H1 (cell line): ENCODE data around the gene SSU72. TPM values are rescaled to one million over a fixed set of nuclear protein-coding genes. Genes with fewer than 3 reads are reported as not detected.
"Not testable (repeated sequence)": the region's sequence is repeated elsewhere in the genome, so short reads cannot be mapped to it uniquely, and the experiment has no call there.

Experiments used
- CTCF ChIA-PET: fragments of 300-600 bp; sonication (Branson Sonifier 250); formaldehyde crosslinking; loops from one replicate; lab custom pipeline; 2021; ENCODE audit not compliant: partially characterized antibody; lab: Charles Lee
- POLR2A ChIA-PET: fragments of 300-600 bp; sonication (Branson Sonifier 250); formaldehyde crosslinking; loops from one replicate; lab custom pipeline; 2021; ENCODE audit warnings: inconsistent platforms; ENCODE audit not compliant: partially characterized antibody; lab: Charles Lee
- DNase-seq, 2 experiments: peaks; one replicate each; pipeline versions ENCODE4 v3.0.0 to v3.0.0-alpha.2; 2010 to 2022; ENCODE audit warnings: low spot score in 2 of 2, low read depth in 1 of 2, mixed read lengths in 1 of 2
- FAIRE-seq: peaks from 2 replicates; lab custom pipeline; 2011; peaks lifted over from hg19 to GRCh38; lab: Jason Lieb, UNC
- H2AFZ ChIP-seq: 2 replicates; pipeline ENCODE4 v1.8.1; 2012; ENCODE audit warnings: low read length, inconsistent platforms
- H2AK5ac ChIP-seq: 2 replicates; pipeline ENCODE4 v1.6.1; 2013; ENCODE audit warnings: low read depth, low read length
- H2BK120ac ChIP-seq: replicated peaks from 2 replicates; pipeline ENCODE3; 2013; ENCODE audit warnings: low read depth, low read length, inconsistent platforms
- H2BK12ac ChIP-seq: 2 replicates; pipeline ENCODE4 v1.6.1; 2013; ENCODE audit warnings: low read depth, low read length
- H2BK15ac ChIP-seq: 2 replicates; pipeline ENCODE4 v1.6.1; 2013; ENCODE audit warnings: low read length
- H2BK20ac ChIP-seq: 2 replicates; pipeline ENCODE4 v1.6.1; 2013; ENCODE audit warnings: low read length
- H2BK5ac ChIP-seq: 2 replicates; pipeline ENCODE4 v1.6.1; 2013; ENCODE audit warnings: low read depth, low read length
- H3K14ac ChIP-seq: 2 replicates; pipeline ENCODE4 v1.6.1; 2013; ENCODE audit warnings: inconsistent platforms; ENCODE audit not compliant: insufficient read length
- H3K18ac ChIP-seq: 2 replicates; pipeline ENCODE4 v1.6.1; 2013; ENCODE audit warnings: low read length; ENCODE audit errors: extremely low read depth
- H3K23ac ChIP-seq: 2 replicates; pipeline ENCODE4 v1.6.1; 2013; ENCODE audit warnings: inconsistent platforms; ENCODE audit not compliant: insufficient read length
- H3K23me2 ChIP-seq: 2 replicates; pipeline ENCODE4 v1.6.1; 2013; ENCODE audit warnings: low read depth, low read length
- H3K27ac ChIP-seq: 2 replicates; pipeline ENCODE4 v1.6.1; 2011; ENCODE audit warnings: low read depth, low read length, inconsistent platforms
- H3K27me3 ChIP-seq, 4 experiments: replicated peaks in 1 of 4; 1 replicate in 1 of 4; 2 replicates in 3 of 4; pipeline versions ENCODE4 v1.6.1 to v1.8.1; 2011 to 2013; ENCODE audit warnings: low read length in 3 of 4, mild to moderate bottlenecking in 3 of 4, inconsistent platforms in 2 of 4, mixed read lengths in 2 of 4, moderate library complexity in 1 of 4; ENCODE audit not compliant: control insufficient read depth in 3 of 4, insufficient read depth in 3 of 4; ENCODE audit errors: extremely low read depth in 1 of 4
- H3K36me3 ChIP-seq, 4 experiments: 2 replicates each; pipeline versions ENCODE4 v1.6.1 to v1.8.1; 2011 to 2013; ENCODE audit warnings: mild to moderate bottlenecking in 4 of 4, low read length in 3 of 4, moderate library complexity in 2 of 4, control low read depth in 1 of 4, inconsistent platforms in 1 of 4; ENCODE audit not compliant: insufficient read depth in 4 of 4, control insufficient read depth in 2 of 4
- H3K4ac ChIP-seq: replicated peaks from 2 replicates; pipeline ENCODE3; 2013; ENCODE audit warnings: low read length, low read depth, mixed read lengths, inconsistent platforms; ENCODE audit not compliant: insufficient read length
- H3K4me1 ChIP-seq, 4 experiments: replicated peaks in 1 of 4; 1 replicate in 1 of 4; 2 replicates in 3 of 4; pipeline versions ENCODE4 v1.6.1 to v1.8.1; 2011 to 2013; ENCODE audit warnings: low read length in 3 of 4, inconsistent platforms in 2 of 4, mixed read lengths in 1 of 4; ENCODE audit not compliant: insufficient read depth in 4 of 4, control insufficient read depth in 3 of 4
- H3K4me2 ChIP-seq, 2 experiments: 2 replicates each; pipeline versions ENCODE4 v1.6.1 to v1.8.1; 2011 to 2013; ENCODE audit warnings: low read depth in 2 of 2, low read length in 2 of 2, control low read depth in 1 of 2, inconsistent platforms in 1 of 2, mild to moderate bottlenecking in 1 of 2; ENCODE audit not compliant: insufficient read depth in 1 of 2
- H3K4me3 ChIP-seq, 4 experiments: fragments of 200-600, 300-600 bp in 1 of 4; sonication (generic), shearing (Covaris generic), sonication (Bioruptor Twin) in 1 of 4; 2 replicates each; pipeline versions ENCODE4 v1.5.1 to v1.8.1; 2011 to 2016; ENCODE audit warnings: low read length in 4 of 4, low read depth in 3 of 4, control low read depth in 2 of 4, inconsistent platforms in 2 of 4, mild to moderate bottlenecking in 2 of 4, mixed read lengths in 1 of 4, moderate library complexity in 1 of 4; ENCODE audit not compliant: insufficient read depth in 2 of 4; ENCODE audit errors: extremely low read depth in 1 of 4
- H3K56ac ChIP-seq: replicated peaks from 2 replicates; pipeline ENCODE3; 2013; ENCODE audit warnings: low read depth, mild to moderate bottlenecking, mixed read lengths, low read length, inconsistent platforms; ENCODE audit not compliant: insufficient read length
- H3K79me1 ChIP-seq: 2 replicates; pipeline ENCODE4 v1.6.1; 2013; ENCODE audit warnings: low read depth, low read length, control low read depth
- H3K79me2 ChIP-seq, 2 experiments: 2 replicates each; pipeline versions ENCODE4 v1.6.1 to v1.8.1; 2012 to 2013; ENCODE audit warnings: low read length in 2 of 2, mild to moderate bottlenecking in 2 of 2, inconsistent platforms in 1 of 2; ENCODE audit not compliant: insufficient read depth in 2 of 2, control insufficient read depth in 1 of 2
- H3K9ac ChIP-seq, 4 experiments: replicated peaks in 1 of 4; 1 replicate in 1 of 4; 2 replicates in 3 of 4; pipeline versions ENCODE4 v1.6.1 to v1.8.1; 2011 to 2013; ENCODE audit warnings: low read depth in 3 of 4, low read length in 3 of 4, control low read depth in 2 of 4, mild to moderate bottlenecking in 2 of 4, moderate library complexity in 2 of 4, inconsistent platforms in 1 of 4; ENCODE audit errors: extremely low read depth in 1 of 4
- H3K9me3 ChIP-seq, 2 experiments: 2 replicates each; pipeline versions ENCODE4 v1.6.1 to v1.8.1; 2012 to 2013; ENCODE audit warnings: mild to moderate bottlenecking in 2 of 2, moderate library complexity in 2 of 2, control low read depth in 1 of 2, inconsistent platforms in 1 of 2, low read depth in 1 of 2, low read length in 1 of 2, mixed read lengths in 1 of 2; ENCODE audit not compliant: insufficient read depth in 2 of 2
- H4K20me1 ChIP-seq, 2 experiments: replicated peaks in 1 of 2; 2 replicates each; pipeline versions ENCODE3 to v1.8.1; 2011 to 2013; ENCODE audit warnings: inconsistent platforms in 2 of 2, low read length in 2 of 2, mild to moderate bottlenecking in 1 of 2; ENCODE audit not compliant: insufficient read depth in 2 of 2, control insufficient read depth in 1 of 2
- H4K5ac ChIP-seq: 2 replicates; pipeline ENCODE4 v1.6.1; 2013; ENCODE audit warnings: low read length, low read depth, mixed read lengths, inconsistent platforms; ENCODE audit not compliant: insufficient read length
- H4K8ac ChIP-seq: 2 replicates; pipeline ENCODE4 v1.8.0; 2013; ENCODE audit warnings: mild to moderate bottlenecking, moderate library complexity, low read length, inconsistent platforms; ENCODE audit not compliant: insufficient read depth; ENCODE audit errors: extremely low read depth
- H4K91ac ChIP-seq: replicated peaks from 2 replicates; pipeline ENCODE3; 2013; ENCODE audit warnings: low read length, mixed read lengths, inconsistent platforms; ENCODE audit not compliant: insufficient read length
- WGBS, 2 experiments: shearing (Covaris generic) in 1 of 2; methylation state at CpG; one replicate each; pipeline versions ENCODE4 v1.1.6 to v1.1.7; 2013 to 2015; ENCODE audit warnings: low lambda C conversion rate in 2 of 2, mixed read lengths in 2 of 2, inconsistent platforms in 1 of 2, low coverage in 1 of 2, missing lambda C conversion rate in 1 of 2; ENCODE audit not compliant: insufficient replicate concordance in 2 of 2, insufficient coverage in 1 of 2, insufficient read length in 1 of 2; ENCODE audit errors: extremely low coverage in 1 of 2, missing lambda C conversion rate in 1 of 2; 5-methylcytosine and 5-hydroxymethylcytosine counted together
- polyA plus RNA-seq, 7 experiments: library from polyadenylated mRNA; depleted of rRNA in 3 of 7; stranded (reverse) in 5 of 7; unstranded in 2 of 7; fragments of >200 nt in 5 of 7; fragments of 200-250 nt in 2 of 7; gene quantifications; 1 replicate in 5 of 7; 2 replicates in 1 of 7; 4 replicates in 1 of 7; pipeline versions ENCODE4 v1.2.1 to v1.2.3, GENCODE V29; 2011 to 2013; ENCODE audit warnings: missing spikeins in 2 of 7, mixed read lengths in 2 of 7
- total RNA-seq: library from RNA; stranded (reverse); fragmentation: NEBNext Ultra II Directional; extraction: Animal tissue kit (Norgen Biotek cat#: 25700); gene quantifications from 2 replicates; pipeline ENCODE4 v1.2.1, GENCODE V29; 2021

The SSU72 gene
- total and polyA plus RNA-seq, 2 of the 8 experiments (the other 6 are each of a cell fraction or from before 2014, with no cell fraction given): 110 to 165 TPM

DNA sequence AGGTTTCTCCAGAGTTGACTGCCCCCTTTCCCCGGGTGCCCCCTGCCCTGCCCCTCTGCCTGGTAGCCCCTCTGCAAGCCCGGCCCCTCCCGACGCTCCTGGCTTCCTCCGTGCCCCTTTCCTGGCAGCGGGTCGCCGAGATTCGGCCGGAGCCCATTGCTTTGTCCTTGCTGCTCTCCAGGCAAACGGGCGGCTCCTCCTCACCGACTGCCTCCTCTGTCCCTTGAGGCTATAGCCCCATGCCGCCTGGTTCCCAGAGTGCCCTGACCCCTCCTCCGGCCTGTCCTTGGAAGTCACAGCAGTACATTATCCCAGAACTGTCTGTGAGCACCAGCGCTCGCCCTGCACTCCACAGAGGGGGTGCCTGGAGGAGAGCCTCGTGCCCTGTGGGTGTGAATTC, 61.0 kb downstream of the SSU72 start:
- H3K4me3 ChIP-seq, H3K4ac ChIP-seq, H3K79me1 ChIP-seq, H2BK12ac ChIP-seq, H3K4me1 ChIP-seq, H2BK120ac ChIP-seq, CTCF ChIA-PET, H3K9me3 ChIP-seq, POLR2A ChIA-PET, H3K27me3 ChIP-seq, H3K9ac ChIP-seq, H3K4me2 ChIP-seq, H4K91ac ChIP-seq, H3K56ac ChIP-seq, H3K23ac ChIP-seq, FAIRE-seq, H2AK5ac ChIP-seq, H2BK5ac ChIP-seq, H2BK15ac ChIP-seq, H3K79me2 ChIP-seq, H4K8ac ChIP-seq, H4K20me1 ChIP-seq, H3K27ac ChIP-seq, H4K5ac ChIP-seq, H2AFZ ChIP-seq, H3K23me2 ChIP-seq, H3K18ac ChIP-seq, DNase-seq, H2BK20ac ChIP-seq, H3K14ac ChIP-seq: not testable (repeated sequence)
- H3K36me3 ChIP-seq: peaks cover 4 to 13% (median 9%) of the 10 kb centered on the region in 4 experiments; a peak in 6 of 8 replicates
- WGBS, 2 experiments: 92% methylated on average over 13 of the region's 18 CpGs; no CpG with 5 or more reads in 1 of the 2 experiments

GRCh38 chr1:1512425-1512824, 62.2 kb downstream of the SSU72 start:
- H4K20me1 ChIP-seq, H3K4me1 ChIP-seq, H3K36me3 ChIP-seq, H3K27ac ChIP-seq, H2AK5ac ChIP-seq, H2BK15ac ChIP-seq, H2BK20ac ChIP-seq, H4K8ac ChIP-seq, H3K4ac ChIP-seq, H3K9me3 ChIP-seq, CTCF ChIA-PET, H4K91ac ChIP-seq, H2AFZ ChIP-seq, H3K79me2 ChIP-seq, H3K56ac ChIP-seq, H3K23me2 ChIP-seq, H2BK5ac ChIP-seq, H3K23ac ChIP-seq, H3K27me3 ChIP-seq, H3K14ac ChIP-seq, H4K5ac ChIP-seq, DNase-seq, H3K79me1 ChIP-seq, H3K18ac ChIP-seq, FAIRE-seq, H2BK120ac ChIP-seq, H2BK12ac ChIP-seq, H3K9ac ChIP-seq: not testable (repeated sequence)
- WGBS, 2 experiments: 0% methylated on average over 4 of the region's 52 CpGs; no CpG with 5 or more reads in 1 of the 2 experiments
- peak overlapping the region; percentile 34 to 79 (median 48) for H3K4me3 ChIP-seq
- peak overlapping the region; percentile 56 to 60; a peak in 3 of 4 replicates for H3K4me2 ChIP-seq
- POLR2A ChIA-PET: interaction anchor here (1.4 to 1.6 kb wide), 2 partner anchors 118 to 201 kb away, joined by 3 read pairs; no protein-coding TSS in a partner anchor
